Mesendoderm (in vitro differentiated cells): Measurements from ENCODE around the gene KCNMB3.
"Not testable (repeated sequence)": the region's sequence is repeated elsewhere in the genome, so short reads cannot be mapped to it uniquely, and the experiment has no call there.

Experiments used
- DNase-seq: peaks from one replicate; pipeline ENCODE4 v3.0.0; 2013
- H2AK5ac ChIP-seq: 2 replicates; pipeline ENCODE4 v1.6.1; 2013; ENCODE audit warnings: low read length, inconsistent platforms
- H2BK120ac ChIP-seq: 2 replicates; pipeline ENCODE4 v1.6.1; 2013; ENCODE audit warnings: low read depth, mild to moderate bottlenecking, low read length, moderate library complexity, mixed read lengths
- H2BK15ac ChIP-seq: replicated peaks from 2 replicates; pipeline ENCODE4 v1.6.1; 2013; ENCODE audit warnings: low read depth, mild to moderate bottlenecking, moderate library complexity
- H2BK5ac ChIP-seq: 2 replicates; pipeline ENCODE4 v1.6.1; 2013; ENCODE audit warnings: low read length, inconsistent platforms
- H3K18ac ChIP-seq: 2 replicates; pipeline ENCODE4 v1.6.1; 2013; ENCODE audit warnings: mild to moderate bottlenecking, low read length, mixed read lengths
- H3K23ac ChIP-seq: one replicate; pipeline ENCODE4 v1.6.1; 2013; ENCODE audit warnings: low read length
- H3K27ac ChIP-seq: 2 replicates; pipeline ENCODE4 v1.5.1; 2013; ENCODE audit warnings: low read depth, mild to moderate bottlenecking, inconsistent platforms, low read length, moderate library complexity
- H3K27me3 ChIP-seq: 2 replicates; pipeline ENCODE4 v1.6.1; 2013; ENCODE audit warnings: low read length, control low read depth, mild to moderate bottlenecking, inconsistent platforms; ENCODE audit not compliant: insufficient read depth, poor library complexity
- H3K36me3 ChIP-seq: 2 replicates; pipeline ENCODE4 v1.6.1; 2013; ENCODE audit warnings: low read length, inconsistent platforms; ENCODE audit not compliant: control insufficient read depth, insufficient read depth
- H3K4ac ChIP-seq: one replicate; pipeline ENCODE4 v1.6.1; 2013; ENCODE audit warnings: low read depth, mild to moderate bottlenecking, low read length, moderate library complexity
- H3K4me1 ChIP-seq: 2 replicates; pipeline ENCODE4 v1.6.1; 2013; ENCODE audit warnings: low read depth, low read length, inconsistent platforms; ENCODE audit not compliant: control insufficient read depth
- H3K4me2 ChIP-seq: 2 replicates; pipeline ENCODE4 v1.6.1; 2013; ENCODE audit warnings: low read length
- H3K4me3 ChIP-seq: 2 replicates; pipeline ENCODE4 v1.5.1; 2013; ENCODE audit warnings: mild to moderate bottlenecking, low read length
- H3K56ac ChIP-seq: one replicate; pipeline ENCODE4 v1.6.1; 2013; ENCODE audit warnings: low read length
- H3K79me1 ChIP-seq: 2 replicates; pipeline ENCODE4 v1.6.1; 2013; ENCODE audit warnings: low read length, inconsistent platforms
- H3K79me2 ChIP-seq: 2 replicates; pipeline ENCODE4 v1.6.1; 2013; ENCODE audit warnings: mild to moderate bottlenecking, low read length; ENCODE audit not compliant: control insufficient read depth, insufficient read depth
- H3K9ac ChIP-seq: 2 replicates; pipeline ENCODE4 v1.6.1; 2013; ENCODE audit warnings: low read length, inconsistent platforms
- H4K5ac ChIP-seq: one replicate; pipeline ENCODE4 v1.6.1; 2013; ENCODE audit warnings: low read length
- H4K8ac ChIP-seq: one replicate; pipeline ENCODE4 v1.6.1; 2013; ENCODE audit warnings: low read depth, mild to moderate bottlenecking, control low read depth, low read length, moderate library complexity
- WGBS: extraction: QIAGEN DNeasy Blood & Tissue Kit; methylation state at CpG from one replicate; pipeline ENCODE4 v1.1.7; 2013; ENCODE audit warnings: low lambda C conversion rate, missing lambda C conversion rate; ENCODE audit not compliant: insufficient coverage; ENCODE audit errors: extremely low coverage; 5-methylcytosine and 5-hydroxymethylcytosine counted together

Gene KCNMB3

DNA sequence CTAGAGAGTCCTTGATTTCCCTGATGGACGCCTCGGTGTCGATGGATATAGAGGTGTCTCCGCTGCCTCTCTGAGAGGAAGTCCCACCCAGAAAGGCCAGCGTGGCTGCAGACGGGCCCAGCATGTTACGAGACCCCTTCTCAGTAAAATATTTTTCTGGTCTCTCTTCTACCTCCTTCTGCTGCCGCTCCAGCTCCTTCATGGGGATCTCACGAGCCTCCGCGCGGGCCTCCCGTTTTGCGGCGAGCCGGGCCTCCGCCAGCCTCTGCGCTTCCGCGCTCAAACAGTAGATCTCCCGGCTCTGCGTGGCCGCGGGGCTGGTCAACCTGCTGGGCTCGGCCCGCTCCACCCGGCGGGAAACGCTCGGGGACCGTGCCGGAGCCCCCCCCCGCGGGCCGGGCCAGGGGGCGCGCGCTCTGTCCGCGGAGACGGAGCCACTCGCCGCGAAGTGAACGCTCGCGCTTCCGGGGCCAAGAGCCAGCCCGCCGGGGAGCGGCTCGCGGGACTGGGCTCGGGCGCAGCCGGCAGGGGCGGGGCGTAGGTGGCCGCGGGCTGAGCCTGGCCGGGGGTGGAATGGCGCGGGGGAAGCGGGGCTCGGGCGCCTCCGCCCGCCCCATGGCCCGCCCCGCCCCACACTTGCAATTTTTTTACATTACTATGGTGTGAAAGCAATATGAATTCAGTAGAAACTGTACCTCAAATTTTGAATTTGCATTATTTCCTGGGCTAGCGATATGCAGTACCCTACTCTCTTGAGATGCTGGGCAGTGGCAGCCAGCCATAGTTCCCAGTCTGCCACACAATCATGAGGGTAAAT, 10.2 kb upstream of the KCNMB3 start:
- Histone ChIP-seq H2BK5ac (no peak overlapping the region), H2BK15ac (no peak overlapping the region), H3K4me3 (no peak overlapping the region), H3K27me3 (no peaks in the 10 kb centered on the region), H3K18ac (peak overlapping the region; percentile 64), H3K9ac (peak overlapping the region; percentile 68), H3K4me2 (peak overlapping the region; percentile 32), H4K8ac (no peak overlapping the region), H3K79me1 (no peaks in the 10 kb centered on the region), H3K27ac (no peak overlapping the region), H3K56ac (peak overlapping the region; percentile 69), H4K5ac (no peak overlapping the region), H2BK120ac (no peak overlapping the region), H3K4ac (no peak overlapping the region), H3K4me1 (no peaks in the 10 kb centered on the region), H3K36me3 (no peaks in the 10 kb centered on the region), H2AK5ac (no peak overlapping the region), H3K79me2 (no peaks in the 10 kb centered on the region), H3K23ac (no peak overlapping the region)
- WGBS: no CpG with 5 or more reads among the region's 71 CpGs
- peak; percentile 59 for DNase-seq

DNA sequence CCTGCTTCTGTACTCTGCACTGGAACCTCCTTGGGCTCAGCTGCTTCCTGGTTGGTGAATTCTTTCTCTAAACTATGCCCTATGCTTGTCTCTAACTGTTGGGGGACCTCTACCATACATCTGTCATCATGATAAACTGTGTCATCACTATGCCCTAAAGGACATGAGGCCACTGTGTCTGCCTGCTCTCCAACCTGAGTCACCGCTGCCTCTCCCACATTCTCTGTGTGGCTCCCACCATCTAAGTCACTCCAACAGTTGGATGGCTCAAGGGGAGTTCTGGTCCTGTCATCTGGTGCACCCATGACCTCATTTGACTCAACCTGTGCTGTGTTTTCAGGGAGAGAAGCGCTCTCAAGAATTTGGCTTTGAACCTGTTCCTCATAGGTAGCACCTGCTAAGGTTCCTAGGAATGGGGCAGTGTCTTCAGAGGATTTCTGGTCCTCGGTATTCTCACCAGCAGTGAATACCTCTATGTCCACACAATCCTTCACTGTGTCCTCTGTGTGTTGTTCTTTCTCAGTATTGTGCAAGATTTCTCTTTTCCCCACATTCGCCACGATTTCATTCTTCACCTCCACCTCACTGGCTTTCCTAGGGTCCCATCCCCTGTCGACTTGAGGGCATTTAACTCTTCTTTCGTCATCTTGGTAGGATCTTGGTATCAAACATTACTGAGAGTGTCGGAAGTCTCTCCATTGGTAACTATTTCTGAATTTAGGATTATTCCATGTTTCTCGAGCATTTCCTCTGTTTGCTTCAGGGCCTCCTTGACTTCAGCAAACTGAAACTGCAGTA, 9.2 kb upstream of the KCNMB3 start:
- not testable (repeated sequence) for H2BK15ac ChIP-seq, H4K8ac ChIP-seq, H3K79me1 ChIP-seq, H3K56ac ChIP-seq, H2BK5ac ChIP-seq, H3K4ac ChIP-seq, H3K9ac ChIP-seq, H3K23ac ChIP-seq, H2AK5ac ChIP-seq, H4K5ac ChIP-seq, H3K27me3 ChIP-seq, DNase-seq, H3K27ac ChIP-seq, H3K79me2 ChIP-seq, H3K4me2 ChIP-seq, H3K4me3 ChIP-seq, H3K36me3 ChIP-seq, H2BK120ac ChIP-seq, H3K18ac ChIP-seq, H3K4me1 ChIP-seq
- no CpG with 5 or more reads among the region's 9 CpGs for WGBS

DNA sequence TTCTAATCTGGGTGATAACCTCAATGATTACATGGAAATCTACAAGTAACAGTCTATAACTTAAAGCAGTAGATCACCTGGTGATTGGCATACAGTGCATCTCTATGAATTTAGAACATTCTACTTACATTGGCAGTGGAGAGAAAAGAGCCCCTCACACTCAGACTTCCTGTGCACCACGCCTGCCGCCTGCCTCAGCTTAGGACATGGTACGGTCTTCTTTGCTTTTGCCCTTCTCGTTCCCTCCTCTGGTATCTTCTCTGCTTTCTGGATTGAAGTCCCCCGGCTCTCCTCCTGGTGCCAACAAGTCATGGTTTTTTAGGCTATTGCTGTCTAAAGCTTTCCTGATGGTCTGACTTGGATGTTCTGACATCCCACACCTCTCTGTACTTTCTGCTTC, 7.9 kb upstream of the KCNMB3 start:
- Histone ChIP-seq H3K79me2 (no peaks in the 10 kb centered on the region), H3K36me3 (no peaks in the 10 kb centered on the region), H3K4ac (no peak overlapping the region), H3K9ac (no peak overlapping the region), H2BK120ac (no peak overlapping the region), H4K5ac (no peak overlapping the region), H2AK5ac (no peak overlapping the region), H4K8ac (no peak overlapping the region), H3K18ac (no peak overlapping the region), H3K23ac (no peak overlapping the region), H3K27ac (no peak overlapping the region), H3K4me1 (no peaks in the 10 kb centered on the region), H3K4me2 (no peak overlapping the region), H3K56ac (no peak overlapping the region), H3K27me3 (no peaks in the 10 kb centered on the region), H2BK15ac (no peak overlapping the region), H3K79me1 (no peaks in the 10 kb centered on the region), H2BK5ac (no peak overlapping the region), H3K4me3 (no peak overlapping the region)
- no peak for DNase-seq
- no CpG with 5 or more reads among the region's 5 CpGs for whole genome bisulfite sequencing

DNA sequence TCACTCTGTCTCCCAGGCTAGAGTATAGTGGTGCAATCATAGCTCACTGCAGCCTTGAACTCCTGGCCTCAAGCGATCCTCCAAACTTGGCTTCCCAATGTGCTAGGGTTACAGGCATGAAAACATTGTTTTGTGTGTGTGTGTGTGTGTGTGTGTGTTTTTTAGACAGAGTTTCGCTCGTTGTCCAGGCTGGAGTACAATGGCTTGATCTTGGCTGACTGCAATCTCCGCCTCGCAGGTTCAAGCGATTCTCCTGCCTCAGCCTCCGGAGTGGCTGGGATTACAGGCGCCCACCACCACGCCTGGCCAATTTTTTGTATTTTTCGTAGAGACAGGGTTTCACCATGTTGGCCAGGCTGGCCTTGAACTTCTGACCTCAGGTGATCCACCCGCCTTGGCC, 6.8 kb upstream of the KCNMB3 start:
- H4K5ac ChIP-seq, H2BK5ac ChIP-seq: not testable (repeated sequence)
- WGBS: no CpG with 5 or more reads among the region's 11 CpGs

DNA sequence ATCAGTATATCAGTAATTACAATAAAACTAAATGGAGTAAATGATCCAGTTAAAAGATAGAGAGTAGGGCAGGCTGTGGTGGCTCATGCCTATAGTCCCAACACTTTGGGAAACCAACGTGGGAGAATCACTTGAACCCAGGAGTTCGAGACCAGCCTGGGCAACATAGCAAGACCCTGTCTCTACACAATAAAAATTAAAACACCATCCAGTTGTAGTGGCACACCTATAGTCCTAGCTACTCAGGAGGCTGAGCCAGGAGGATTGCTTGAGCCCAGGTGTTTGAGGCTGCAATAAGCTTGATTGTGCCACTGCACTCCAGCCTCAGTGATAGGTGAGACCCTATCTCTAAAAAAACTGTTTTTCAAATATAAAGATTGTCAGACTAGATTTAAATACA, 5.9 kb upstream of the KCNMB3 start:
- H3K9ac ChIP-seq: no peak overlapping the region
- H3K23ac ChIP-seq: no peak overlapping the region
- no peaks in the 10 kb centered on the region for H3K4me1 ChIP-seq
- no peaks in the 10 kb centered on the region for H3K79me1 ChIP-seq
- no peaks in the 10 kb centered on the region for H3K79me2 ChIP-seq
- H2BK5ac ChIP-seq: no peak overlapping the region
- WGBS: no CpG with 5 or more reads among the region's 2 CpGs
- H2AK5ac ChIP-seq: no peak overlapping the region
- H3K27ac ChIP-seq: no peak overlapping the region
- H4K5ac ChIP-seq: no peak overlapping the region
- H3K4me3 ChIP-seq: no peak overlapping the region
- H3K4me2 ChIP-seq: no peak overlapping the region
- H3K36me3 ChIP-seq: no peaks in the 10 kb centered on the region
- H3K18ac ChIP-seq: no peak overlapping the region
- no peaks in the 10 kb centered on the region for H3K27me3 ChIP-seq
- DNase-seq: no peak
- no peak overlapping the region for H3K56ac ChIP-seq
- no peak overlapping the region for H2BK120ac ChIP-seq
- H2BK15ac ChIP-seq: no peak overlapping the region
- no peak overlapping the region for H3K4ac ChIP-seq
- H4K8ac ChIP-seq: no peak overlapping the region

More for the DNA sequence above, 6.8 kb upstream of the KCNMB3 start:
- not testable (repeated sequence) for H3K9ac ChIP-seq, H3K79me1 ChIP-seq, H3K4me1 ChIP-seq, H3K79me2 ChIP-seq, DNase-seq, H3K4me2 ChIP-seq, H2BK120ac ChIP-seq, H3K27ac ChIP-seq, H2AK5ac ChIP-seq, H2BK15ac ChIP-seq, H3K27me3 ChIP-seq, H3K56ac ChIP-seq, H3K36me3 ChIP-seq, H3K23ac ChIP-seq, H3K4me3 ChIP-seq, H3K4ac ChIP-seq, H4K8ac ChIP-seq, H3K18ac ChIP-seq
